MCF 10A (cell line): ENCODE data around the gene CLIP1. TPM values are rescaled to one million over a fixed set of nuclear protein-coding genes. Genes with fewer than 3 reads are reported as not detected.

Experiments
- BruUV-seq: library from RNA; stranded (reverse); fragments of 400-500 nt; replicated peaks from 2 replicates; lab custom pipeline; 2021; lab: Mats Ljungman, UMichigan
- CTCF ChIA-PET: fragments of 300-600 bp; sonication (Branson Sonifier 250); formaldehyde crosslinking; extraction: SDS; loops from one replicate; lab custom pipeline; 2021; ENCODE audit warnings: antibody characterized with exemption, inconsistent platforms; lab: Yijun Ruan, JAX
- POLR2A ChIA-PET: fragments of 300-600, 350-650 bp; sonication (Branson Sonifier 250); formaldehyde crosslinking; extraction: SDS; loops from one replicate; lab custom pipeline; 2020; ENCODE audit warnings: antibody characterized with exemption, inconsistent platforms; lab: Yijun Ruan, JAX
- DNase-seq: peaks from one replicate; pipeline ENCODE4 v3.0.0-alpha.2; 2018; ENCODE audit not compliant: unreplicated experiment
- H3K27ac Mint-ChIP-seq: one replicate; pipeline ENCODE4 v1.8.0; 2022; ENCODE audit warnings: mild to moderate bottlenecking, low read depth, mixed read lengths; ENCODE audit not compliant: unreplicated experiment
- H3K27me3 Mint-ChIP-seq: one replicate; pipeline ENCODE4 v1.8.0; 2022; ENCODE audit warnings: mixed read lengths; ENCODE audit not compliant: insufficient read depth, unreplicated experiment
- H3K36me3 Mint-ChIP-seq: one replicate; pipeline ENCODE4 v1.8.0; 2022; ENCODE audit warnings: mild to moderate bottlenecking, moderate library complexity, mixed read lengths; ENCODE audit not compliant: insufficient read depth, unreplicated experiment
- H3K4me1 Mint-ChIP-seq: one replicate; pipeline ENCODE4 v1.8.0; 2022; ENCODE audit warnings: mixed read lengths; ENCODE audit not compliant: insufficient read depth, unreplicated experiment
- H3K4me3 Mint-ChIP-seq: one replicate; pipeline ENCODE4 v1.8.0; 2022; ENCODE audit warnings: mild to moderate bottlenecking, moderate library complexity, mixed read lengths; ENCODE audit not compliant: unreplicated experiment
- H3K9me3 Mint-ChIP-seq: one replicate; pipeline ENCODE4 v1.8.0; 2022; ENCODE audit warnings: mixed read lengths; ENCODE audit not compliant: unreplicated experiment
- CTCF ChIP-seq: fragments of 200-600 bp; IDR thresholded peaks from one replicate; pipeline ENCODE4 v1.8.0; 2022; ENCODE audit warnings: antibody characterized with exemption, mild to moderate bottlenecking; ENCODE audit not compliant: unreplicated experiment
- intact Hi-C: fragments of 100-400 bp; cut with micrococcal nuclease; formaldehyde crosslinking; loops from 2 replicates; pipeline ENCODE4 v1.14.1; 2022
- total RNA-seq: library from RNA; stranded (reverse); gene quantifications from 2 replicates; pipeline ENCODE4 v1.2.3, GENCODE V29; 2022

Gene CLIP1
- total RNA-seq, 1 experiment from 2014 or later, result 92.6 TPM

- H3K27me3 Mint-ChIP-seq, result no peaks in the 10 kb centered on the region
- H3K4me1 Mint-ChIP-seq, result peaks cover 4% of the 10 kb centered on the region
- H3K4me3 Mint-ChIP-seq, result peak overlapping the region; percentile 78
- ChIA-PET CTCF (interaction anchor here (0.5 to 3.7 kb wide), 7 partner anchors 23 to 154 kb away, joined by 3 to 38 read pairs (median 3); no protein-coding TSS in a partner anchor), POLR2A (interaction anchor here (0.8 to 7.0 kb wide), 12 partner anchors 12 to 76 kb away, joined by 3 to 145 read pairs (median 6); partner anchors contain the start of gene ZCCHC8)
- no peaks in the 10 kb centered on the region for H3K9me3 Mint-ChIP-seq
- H3K27ac Mint-ChIP-seq, result peak overlapping the region; percentile 89
- intact Hi-C loops, result loop anchor here (1.0 to 2.0 kb wide), 3 partner anchors 14 to 77 kb away; partner anchors contain the start of gene ZCCHC8
- peaks cover 14% of the 10 kb centered on the region for H3K36me3 Mint-ChIP-seq
- no peak for TF ChIP-seq CTCF
- TSS peak; percentile 76 for BruUV-seq
- peak; percentile 51 for DNase-seq
Observed at GRCh38 chr12:122423258-122424165, 1.0 kb upstream of the CLIP1 start.

GRCh38 chr12:122422730-122423257, 325 bp upstream of the CLIP1 start:
- TF ChIP-seq CTCF, result no peak
- peak; percentile 70 for DNase-seq
- peak overlapping the region; percentile 89 for H3K27ac Mint-ChIP-seq
- ChIA-PET CTCF (interaction anchor here (0.6 to 3.7 kb wide), 6 partner anchors 21 to 84 kb away, joined by 3 to 38 read pairs (median 6); no protein-coding TSS in a partner anchor), POLR2A (interaction anchor here (0.9 to 7.0 kb wide), 16 partner anchors 8 to 77 kb away, joined by 3 to 145 read pairs (median 6); partner anchors contain the start of gene ZCCHC8)
- intact Hi-C loops, result loop anchor here (1.0 to 2.0 kb wide), 3 partner anchors 15 to 78 kb away; partner anchors contain the start of gene ZCCHC8
- H3K9me3 Mint-ChIP-seq, result no peaks in the 10 kb centered on the region
- peaks cover 4% of the 10 kb centered on the region for H3K4me1 Mint-ChIP-seq
- no peaks in the 10 kb centered on the region for H3K27me3 Mint-ChIP-seq
- BruUV-seq, result no TSS peak
- H3K36me3 Mint-ChIP-seq, result peaks cover 14% of the 10 kb centered on the region
- peak overlapping the region; percentile 78 for H3K4me3 Mint-ChIP-seq

- Mint-ChIP-seq H3K27ac (peak overlapping the region; percentile 95), H3K36me3 (peaks cover 19% of the 10 kb centered on the region), H3K27me3 (no peaks in the 10 kb centered on the region), H3K4me3 (peak overlapping the region; percentile 87), H3K4me1 (peaks cover 4% of the 10 kb centered on the region), H3K9me3 (no peaks in the 10 kb centered on the region)
- intact Hi-C loops, result loop anchor here (1.0 kb wide), 2 partner anchors 21 to 43 kb away; no protein-coding TSS in a partner anchor
- ChIA-PET CTCF (interaction anchor here (1.2 to 3.7 kb wide), 5 partner anchors 15 to 104 kb away, joined by 3 to 38 read pairs (median 10); no protein-coding TSS in a partner anchor), POLR2A (interaction anchor here (0.6 to 7.0 kb wide), 19 partner anchors 9 to 1983 kb away, joined by 3 to 145 read pairs (median 5); partner anchors contain the start of genes COX6A1 and ZCCHC8)
- no peak for TF ChIP-seq CTCF
- TSS peak; percentile 52 for BruUV-seq
- peak; percentile 78 for DNase-seq
Observed at GRCh38 chr12:122421187-122421820, 1.2 kb downstream of the CLIP1 start.
